ENCODE results near the gene IFT25.
"Not testable (repeated sequence)": the region's sequence is repeated elsewhere in the genome, so short reads cannot be mapped to it uniquely, and the experiment has no call there.

The IFT25 gene

DNA sequence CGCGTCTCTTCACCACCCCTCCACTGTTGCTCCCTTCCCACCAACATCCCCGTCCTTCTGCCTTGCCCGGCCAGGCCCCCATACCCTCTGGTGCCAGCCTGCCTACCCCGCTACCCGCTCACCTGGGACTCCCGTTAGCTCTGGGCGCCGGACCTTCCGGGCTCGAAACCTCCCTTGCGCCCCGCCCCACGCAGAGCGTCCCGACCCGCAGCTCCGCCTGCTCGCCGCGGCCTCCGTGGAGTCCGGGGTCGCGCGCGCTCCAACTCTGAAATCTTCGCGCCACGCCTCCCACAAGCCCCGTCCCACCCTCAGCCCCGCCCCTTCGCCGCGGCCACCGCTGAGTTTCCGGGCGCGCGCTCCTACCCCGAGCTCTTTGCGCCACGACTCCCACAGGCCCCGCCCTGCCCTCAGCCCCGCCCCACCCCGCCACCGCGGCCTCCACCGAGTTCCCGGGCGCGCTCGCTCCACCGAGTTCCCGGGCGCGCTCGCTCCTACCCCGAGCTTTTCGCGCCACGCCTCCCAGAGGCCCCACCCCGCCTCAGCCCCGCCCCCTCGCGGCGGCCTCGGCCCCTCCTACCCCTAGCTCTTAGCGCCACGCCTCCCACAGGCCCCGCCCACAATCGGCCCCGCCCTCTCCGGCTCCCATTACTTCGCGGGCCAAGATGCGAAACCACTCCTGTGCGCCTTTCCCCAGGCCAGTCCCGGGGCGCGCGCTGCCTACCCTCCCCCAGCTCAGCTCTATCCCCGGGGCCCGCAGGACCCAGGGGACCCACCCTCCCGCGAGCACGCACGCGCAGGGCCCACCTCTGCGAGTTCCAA is at the start of gene IFT25:
Gene IFT25, minus strand, starts transcription at position 267 of the 819 bp plus-strand sequence. CDS start 5,617 bp downstream, outside the sequence.
- DNase-seq (ENCODE audit: low spot score) = peak; percentile 87
- FAIRE-seq = no peak

DNA sequence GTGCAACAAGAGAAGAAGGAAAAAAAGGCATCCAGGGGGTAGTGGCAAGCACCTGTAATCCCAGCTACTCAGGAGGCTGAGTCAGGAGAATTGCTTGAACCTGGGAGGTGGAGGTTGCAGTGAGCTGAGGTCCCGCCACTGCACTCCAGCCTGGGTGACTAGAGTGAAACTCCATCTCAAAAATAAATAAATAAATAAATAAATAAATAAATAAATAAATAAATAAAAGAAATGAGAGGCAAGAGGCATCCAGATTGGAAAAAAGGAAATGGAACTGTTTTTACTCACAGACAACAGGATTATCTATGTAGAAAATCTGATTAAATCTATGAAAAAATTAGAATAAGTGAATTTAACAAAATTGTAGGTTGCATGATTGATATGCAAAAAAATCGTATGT is 49.0 kb upstream of the IFT25 start:
- not testable (repeated sequence) for FAIRE-seq; DNase-seq (ENCODE audit: low spot score)

DNA sequence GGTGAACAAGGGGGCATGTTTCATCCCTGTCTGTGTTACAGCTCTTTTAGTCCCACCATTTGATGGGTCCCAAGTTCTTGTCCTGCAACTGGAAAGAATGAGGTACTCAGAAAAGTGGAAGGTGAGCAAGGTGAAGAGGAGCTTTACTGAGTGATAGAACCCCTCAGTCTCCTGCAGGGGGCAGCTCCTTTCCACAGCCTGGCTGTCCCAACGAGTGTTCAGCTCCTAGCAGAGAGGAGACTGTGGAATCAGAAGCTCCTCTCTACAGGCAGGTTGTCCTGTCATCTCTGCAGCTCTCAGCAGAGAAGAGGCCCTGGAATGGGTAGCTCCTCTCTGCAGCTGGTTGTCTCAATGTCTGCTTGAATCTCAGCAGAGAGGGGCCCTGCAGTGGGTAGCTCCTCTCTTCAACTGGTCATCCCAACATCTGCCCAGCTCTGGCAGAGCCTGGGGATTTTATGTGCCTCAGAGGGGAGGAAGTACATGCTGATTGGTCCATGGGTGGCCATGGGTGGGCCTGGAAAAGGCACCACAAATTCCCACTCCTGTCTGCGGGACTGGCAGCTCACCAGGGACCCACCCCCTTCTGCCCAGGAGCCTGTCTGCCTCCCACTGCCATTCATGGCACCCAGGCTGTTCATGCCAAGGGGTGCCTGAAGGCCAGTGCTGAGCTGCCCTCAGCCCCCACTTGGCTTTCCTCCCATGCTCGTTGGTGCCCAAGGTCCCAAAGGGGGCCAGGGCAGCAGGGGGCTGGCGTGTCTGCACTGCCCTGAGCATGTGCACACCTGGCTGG is 46.8 kb upstream of the IFT25 start:
- DNase-seq (ENCODE audit: low spot score) = no peak
- no peak for FAIRE-seq

DNA sequence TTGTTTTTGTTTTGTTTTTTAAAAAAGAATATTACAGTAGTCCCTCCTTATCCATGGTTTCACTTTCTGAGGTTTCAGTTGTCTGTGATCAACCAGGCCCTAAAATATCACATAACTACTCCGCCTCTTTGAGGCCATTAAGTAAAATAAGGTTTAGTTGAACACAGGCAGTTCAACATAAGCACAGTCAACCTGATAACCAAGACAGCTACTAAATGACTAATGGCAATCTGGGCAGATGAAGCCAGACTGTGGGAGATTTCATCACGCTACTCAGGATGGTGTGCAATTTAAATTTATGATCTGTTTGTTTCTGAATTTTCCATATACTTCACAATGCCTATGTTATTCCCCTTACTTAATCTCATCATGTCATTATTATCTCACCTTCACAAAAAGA is 42.4 kb upstream of the IFT25 start:
- FAIRE-seq (no peak), DNase-seq (ENCODE audit: low spot score) (no peak)

DNA sequence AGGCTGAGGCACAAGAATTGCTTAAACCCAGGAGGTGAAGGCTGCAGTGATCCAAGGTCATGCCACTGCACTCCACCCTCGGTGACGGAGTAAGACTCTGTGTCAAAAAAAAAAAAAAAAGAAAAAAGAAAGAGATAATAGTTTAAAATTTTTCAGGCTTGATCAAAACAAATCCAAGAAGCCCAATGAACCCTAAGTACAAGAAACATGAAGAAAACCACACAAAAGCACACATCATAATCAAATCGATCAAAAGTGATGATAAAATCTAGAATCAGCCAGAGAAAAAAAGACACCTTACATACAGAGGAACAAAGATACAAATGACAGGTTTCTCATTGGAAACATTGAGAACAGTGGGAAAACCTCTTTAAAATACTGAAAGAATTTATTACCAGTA is 41.0 kb upstream of the IFT25 start:
- no peak for DNase-seq (ENCODE audit: low spot score)
- FAIRE-seq = no peak

DNA sequence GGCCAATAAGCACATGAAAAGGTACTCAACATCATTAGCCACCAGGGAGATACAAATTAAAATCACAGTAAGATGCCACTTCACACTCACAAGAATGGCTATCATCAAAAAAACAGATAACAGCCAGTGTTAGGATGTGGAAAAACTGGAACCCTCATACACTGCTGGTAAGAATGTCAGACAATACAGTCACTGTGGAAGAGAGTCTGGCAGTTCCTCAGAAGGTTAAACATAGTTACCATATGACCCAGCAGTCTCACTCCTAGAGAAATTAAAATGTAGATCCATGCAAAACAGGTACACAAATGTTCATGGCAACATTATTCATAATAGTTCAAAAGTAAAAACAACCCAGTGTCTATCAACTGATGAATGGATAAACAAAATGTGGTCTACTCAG is 39.2 kb upstream of the IFT25 start:
- FAIRE-seq = no peak
- no peak for DNase-seq (ENCODE audit: low spot score)

GRCh38 chr1:53982763-53983104 is 37.2 kb upstream of the IFT25 start:
- FAIRE-seq (no peak), DNase-seq (ENCODE audit: low spot score) (no peak)

DNA sequence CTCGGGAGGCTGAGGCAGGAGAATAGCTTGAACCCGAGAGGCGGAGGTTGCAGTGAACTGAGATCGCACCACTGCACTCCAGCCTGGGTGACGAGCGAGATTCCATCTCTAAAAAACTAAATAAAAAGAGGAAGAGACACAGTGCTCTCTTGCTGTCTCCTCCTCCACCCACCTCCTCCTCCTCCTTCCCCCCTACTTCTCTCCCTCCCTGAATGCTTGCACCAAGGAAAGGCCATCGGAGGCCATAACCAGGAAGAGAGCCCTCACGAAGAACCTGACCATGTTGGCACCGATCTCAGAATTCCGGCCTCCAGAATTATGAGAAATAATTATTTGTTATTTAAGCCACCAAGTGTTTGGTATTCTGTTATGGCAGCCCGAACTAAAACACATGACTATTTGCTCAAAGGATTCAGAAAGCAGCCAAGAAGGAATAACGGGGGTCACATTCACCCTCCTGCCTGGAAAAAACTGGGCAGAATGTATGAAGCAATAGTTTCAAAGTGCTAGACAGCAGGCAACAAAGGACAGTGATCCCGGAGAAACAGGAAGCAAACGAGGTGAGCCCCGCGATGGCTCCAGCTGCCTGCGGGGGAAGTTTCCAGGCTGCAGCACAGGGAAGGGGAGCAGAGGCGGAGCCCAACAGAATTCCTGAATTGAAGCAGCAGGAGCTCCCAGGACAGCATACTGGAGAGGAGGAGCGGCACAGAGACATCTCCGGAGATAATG is 36.7 kb upstream of the IFT25 start:
- FAIRE-seq (no peak), DNase-seq (ENCODE audit: low spot score) (no peak)

- no peak for DNase-seq (ENCODE audit: low spot score)
- FAIRE-seq = no peak
Measured at GRCh38 chr1:53981220-53981619, 35.7 kb upstream of the IFT25 start.

DNA sequence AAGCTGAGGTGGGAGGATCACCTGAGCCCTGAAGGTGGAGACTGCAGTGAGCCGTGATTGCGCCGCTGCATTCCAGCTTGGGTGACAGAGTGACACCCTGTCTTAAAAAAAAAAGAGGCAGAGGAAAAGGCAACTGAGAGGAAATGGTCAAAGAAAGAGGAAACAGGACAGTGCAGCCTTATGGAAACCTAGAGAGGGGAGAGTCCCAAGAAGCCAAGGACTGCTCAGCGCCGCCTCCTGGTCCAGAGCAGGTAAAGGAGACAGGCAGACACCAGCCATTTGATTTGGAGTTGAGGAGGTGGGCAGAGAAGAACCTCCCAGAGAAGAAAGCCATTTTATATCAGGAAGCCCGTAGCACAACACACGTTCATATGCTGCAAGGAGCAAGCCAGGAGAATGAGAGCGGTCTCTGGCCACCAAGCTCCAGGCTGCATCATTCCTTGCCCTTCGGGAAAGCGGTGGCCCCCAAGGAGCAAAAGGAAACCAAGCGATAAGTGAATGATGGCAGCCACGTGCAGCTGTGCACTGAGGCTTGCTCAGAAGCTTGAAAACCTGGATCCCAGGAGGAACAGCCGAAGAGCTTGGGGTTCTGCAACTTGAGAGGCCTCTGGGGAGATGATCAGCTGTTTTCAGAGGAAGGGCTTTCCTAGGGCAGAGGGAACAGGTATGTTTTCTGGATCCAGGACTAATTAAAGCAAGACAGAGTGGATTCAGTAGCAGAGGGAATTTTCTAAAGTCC is 34.4 kb upstream of the IFT25 start:
- FAIRE-seq (no peak), DNase-seq (ENCODE audit: low spot score) (no peak)

- no peak for DNase-seq (ENCODE audit: low spot score)
- no peak for FAIRE-seq
Measured at GRCh38 chr1:53975861-53976260, 30.4 kb upstream of the IFT25 start.

DNA sequence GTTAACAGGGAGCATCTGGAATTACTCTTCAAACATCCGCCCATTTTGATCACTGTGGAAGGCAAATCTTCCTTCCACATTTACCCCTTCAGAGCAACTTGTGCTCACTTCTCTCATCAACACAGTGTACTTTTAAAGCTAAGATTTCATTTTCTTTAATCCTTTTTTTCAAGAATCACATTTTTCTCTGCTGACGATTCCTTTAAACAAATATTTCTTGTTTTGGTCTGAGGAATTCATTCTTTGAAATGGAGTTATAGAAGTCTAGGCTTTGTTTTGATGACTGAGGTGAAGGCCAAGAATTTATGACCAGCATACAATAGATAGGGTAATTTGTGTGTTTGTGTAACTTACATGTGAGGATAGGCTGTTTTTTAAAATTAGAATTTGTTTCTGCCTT is 26.2 kb upstream of the IFT25 start:
- FAIRE-seq = no peak
- no peak for DNase-seq (ENCODE audit: low spot score)

GRCh38 chr1:53969323-53969722 is 23.8 kb upstream of the IFT25 start:
- not testable (repeated sequence) for DNase-seq (ENCODE audit: low spot score); FAIRE-seq

- DNase-seq (ENCODE audit: low spot score) (no peak), FAIRE-seq (peak; percentile 32)
Measured at GRCh38 chr1:53968125-53968513, 22.6 kb upstream of the IFT25 start.

DNA sequence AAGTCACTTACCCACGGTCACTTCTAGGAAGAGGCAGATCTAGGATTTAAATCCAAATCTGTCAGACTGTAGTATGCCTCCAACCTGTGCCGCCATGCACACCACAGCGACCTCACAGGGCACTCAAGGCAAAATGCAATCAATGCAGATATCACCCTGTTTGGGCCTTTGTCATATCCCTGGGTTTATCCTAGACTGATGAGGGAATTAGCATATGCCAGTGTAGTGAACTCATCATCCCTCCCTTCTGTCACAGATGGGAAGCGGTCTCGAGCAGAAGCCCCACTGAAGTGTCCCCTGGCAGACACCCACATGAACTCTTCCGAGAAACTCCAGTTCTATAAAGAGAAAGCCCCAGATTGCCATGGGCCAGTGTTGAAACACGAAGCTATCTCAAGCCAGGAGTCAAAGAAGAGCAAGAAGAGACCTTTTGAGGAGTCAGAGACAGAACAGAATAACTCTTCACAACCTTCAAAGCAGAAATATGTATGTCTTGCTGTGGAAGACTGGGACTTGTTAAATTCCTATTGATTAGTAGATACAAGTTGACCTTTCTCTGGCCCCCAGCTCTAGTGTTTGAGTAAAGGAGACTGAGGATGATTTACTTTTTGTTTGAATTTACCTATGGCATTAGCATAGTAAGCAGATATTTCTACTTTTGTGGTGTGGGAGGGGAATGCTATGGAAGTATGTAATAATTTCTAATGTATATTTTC is 22.1 kb upstream of the IFT25 start:
- DNase-seq (ENCODE audit: low spot score) (no peak), FAIRE-seq (no peak)

GRCh38 chr1:53966794-53967193 is 21.3 kb upstream of the IFT25 start:
- no peak for FAIRE-seq
- no peak for DNase-seq (ENCODE audit: low spot score)

- no peak for DNase-seq (ENCODE audit: low spot score)
- no peak for FAIRE-seq
Measured at GRCh38 chr1:53964109-53964508, 18.6 kb upstream of the IFT25 start.

- no peak for DNase-seq (ENCODE audit: low spot score)
Measured at GRCh38 chr1:53963460-53963859, 18.0 kb upstream of the IFT25 start.

DNA sequence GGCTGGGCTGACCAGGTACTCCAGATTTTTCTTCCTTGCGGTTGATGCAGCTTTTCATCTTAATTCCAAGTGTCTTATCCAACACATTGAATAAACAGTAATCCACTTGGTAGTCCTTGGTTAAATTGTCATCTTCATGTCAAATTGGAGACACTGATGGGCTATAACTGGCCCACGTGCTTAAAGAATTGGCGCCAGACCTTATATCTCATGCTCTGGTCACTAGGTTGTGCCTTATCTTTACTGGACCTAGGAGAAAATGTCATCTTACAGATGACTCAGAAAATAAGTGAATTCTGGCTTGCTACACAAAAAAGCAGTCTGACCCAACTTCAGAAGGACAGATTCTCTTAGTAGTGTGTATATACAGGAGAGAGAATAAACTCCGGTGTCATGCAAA is 16.9 kb upstream of the IFT25 start:
- DNase-seq (ENCODE audit: low spot score) (no peak), FAIRE-seq (no peak)

More at GRCh38 chr1:53963460-53963859, 18.0 kb upstream of the IFT25 start:
- no peak for FAIRE-seq

DNA sequence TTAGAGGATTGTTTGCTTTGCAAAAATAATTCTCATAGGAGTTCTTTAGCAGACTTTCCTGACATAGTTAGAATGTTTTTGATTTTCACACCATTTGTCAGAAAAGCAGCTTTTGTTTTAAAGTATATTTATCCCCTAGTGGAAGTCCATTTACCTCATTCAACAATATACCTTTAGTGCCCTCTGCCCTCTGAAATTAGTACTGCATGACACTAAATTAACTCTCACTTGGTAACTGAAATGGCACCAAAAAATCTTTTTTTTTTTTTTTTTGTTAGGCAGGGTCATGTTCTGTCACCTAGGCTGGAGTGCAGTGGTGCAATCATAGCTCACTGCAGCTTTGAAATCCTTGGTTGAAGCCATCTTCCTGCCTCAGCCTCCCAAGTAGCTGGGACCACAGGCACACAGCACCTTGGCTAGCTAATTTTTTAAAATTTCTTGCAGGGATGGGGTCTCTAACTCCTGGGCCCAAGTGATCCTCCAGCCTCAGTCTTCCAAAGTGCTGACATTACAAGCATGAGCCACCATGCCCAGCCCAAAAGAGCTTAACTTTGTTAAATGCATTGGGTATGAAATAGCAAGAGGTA is 14.3 kb upstream of the IFT25 start:
- peak; percentile 14 for DNase-seq (ENCODE audit: low spot score)
- peak; percentile 50 for FAIRE-seq
